Panc1 (cell line): ENCODE measurements around the gene ASAP2. TPM values are rescaled to one million over a fixed set of nuclear protein-coding genes. Genes with fewer than 3 reads are reported as not detected.

ENCODE experiments used
- ATAC-seq: fragments of 200-7000 bp; cut with Tn5 transposase; 2 replicates; pipeline ENCODE4 v1.9.1; 2020; ENCODE audit warnings: mild to moderate bottlenecking, moderate library complexity
- BruUV-seq: library from RNA; stranded (reverse); fragments of 400-500 nt; replicated peaks from 2 replicates; lab custom pipeline; 2021; lab: Mats Ljungman, UMichigan
- CTCF ChIA-PET: fragments of 300-600 bp; sonication (Branson Sonifier 250); formaldehyde crosslinking; loops from one replicate; lab custom pipeline; 2022; ENCODE audit warnings: antibody characterized with exemption; lab: Charles Lee
- POLR2A ChIA-PET: fragments of 300-600 bp; sonication (Branson Sonifier 250); formaldehyde crosslinking; loops from one replicate; lab custom pipeline; 2022; ENCODE audit warnings: antibody characterized with exemption; lab: Charles Lee
- DNase-seq: peaks from one replicate; pipeline ENCODE4 v3.0.0-alpha.2; 2010; ENCODE audit warnings: low read depth, low spot score
- H3K27ac ChIP-seq: 2 replicates; pipeline ENCODE4 v1.5.1; 2011; ENCODE audit warnings: mild to moderate bottlenecking, low read length, inconsistent platforms
- H3K27me3 ChIP-seq: fragments of 200-500 bp; sonication (Bioruptor generic); 2 replicates; pipeline ENCODE4 v1.6.0; 2014; ENCODE audit warnings: low read length, inconsistent platforms; ENCODE audit not compliant: control insufficient read depth, insufficient read depth
- H3K36me3 ChIP-seq: fragments of 200-500 bp; sonication (Bioruptor generic); 2 replicates; pipeline ENCODE4 v1.5.1; 2014; ENCODE audit warnings: inconsistent platforms, mild to moderate bottlenecking, low read length, moderate library complexity; ENCODE audit not compliant: control insufficient read depth, insufficient read depth
- H3K4me1 ChIP-seq: 2 replicates; pipeline ENCODE4 v1.5.1; 2011; ENCODE audit warnings: inconsistent platforms, mild to moderate bottlenecking, low read length, moderate library complexity; ENCODE audit not compliant: control insufficient read depth, insufficient read depth
- H3K4me3 ChIP-seq, 2 experiments: 2 replicates each; pipeline ENCODE4 v1.5.1; 2011 to 2012; ENCODE audit warnings: low read depth in 2 of 2, low read length in 2 of 2, mild to moderate bottlenecking in 2 of 2, inconsistent platforms in 1 of 2, moderate library complexity in 1 of 2
- H3K9me3 ChIP-seq: fragments of 200-500 bp; sonication (Bioruptor generic); 2 replicates; pipeline ENCODE4 v1.5.1; 2014; ENCODE audit warnings: low read depth, mild to moderate bottlenecking, inconsistent platforms, low read length, moderate library complexity; ENCODE audit not compliant: control insufficient read depth, insufficient read depth
- POLR2AphosphoS5 ChIP-seq: IDR thresholded peaks from 2 replicates; pipeline ENCODE4 v1.6.1; 2012; ENCODE audit warnings: mild to moderate bottlenecking, low read depth, low read length, moderate library complexity
- SIN3A ChIP-seq: IDR thresholded peaks from 2 replicates; pipeline ENCODE4 v1.6.1; 2012; ENCODE audit warnings: low read depth, mild to moderate bottlenecking, low read length, moderate library complexity, borderline replicate concordance; ENCODE audit not compliant: insufficient read depth
- TCF7L2 ChIP-seq: IDR thresholded peaks from 2 replicates; pipeline ENCODE4 v1.6.1; 2011; ENCODE audit warnings: mild to moderate bottlenecking, low read depth, low read length, inconsistent platforms
- in situ Hi-C: cut with HindIII; loops from 2 replicates; pipeline ENCODE4 v1.10.0; 2016; ENCODE audit warnings: low sequenced_read_pairs, low pct_unique_long_range_greater_than_20kb
- intact Hi-C: fragments of 100-400 bp; cut with micrococcal nuclease; formaldehyde crosslinking; loops from one replicate; pipeline ENCODE4 v1.10.0; 2022; ENCODE audit not compliant: unreplicated experiment
- total RNA-seq: library from RNA; stranded (reverse); gene quantifications from one replicate; pipeline ENCODE4 v1.2.1, GENCODE V29; 2021; ENCODE audit not compliant: unreplicated experiment
- TF ChIP-seq, protein P1 (sequence below), 2 experiments: IDR thresholded peaks; 2 replicates each; pipeline ENCODE4 v1.6.1; 2011 to 2012; ENCODE audit warnings: low read depth in 2 of 2, control low read depth in 1 of 2, low read length in 1 of 2, mild to moderate bottlenecking in 1 of 2, moderate library complexity in 1 of 2; ENCODE audit not compliant: insufficient read depth in 1 of 2
- TF ChIP-seq, protein P2 (sequence below): fragments of 450-650 bp; IDR thresholded peaks from 2 replicates; pipeline ENCODE4 v1.5.1; 2017; ENCODE audit warnings: mild to moderate bottlenecking

ASAP2 gene
- total RNA-seq, 1 experiment from 2014 or later, result 107 TPM

DNA sequence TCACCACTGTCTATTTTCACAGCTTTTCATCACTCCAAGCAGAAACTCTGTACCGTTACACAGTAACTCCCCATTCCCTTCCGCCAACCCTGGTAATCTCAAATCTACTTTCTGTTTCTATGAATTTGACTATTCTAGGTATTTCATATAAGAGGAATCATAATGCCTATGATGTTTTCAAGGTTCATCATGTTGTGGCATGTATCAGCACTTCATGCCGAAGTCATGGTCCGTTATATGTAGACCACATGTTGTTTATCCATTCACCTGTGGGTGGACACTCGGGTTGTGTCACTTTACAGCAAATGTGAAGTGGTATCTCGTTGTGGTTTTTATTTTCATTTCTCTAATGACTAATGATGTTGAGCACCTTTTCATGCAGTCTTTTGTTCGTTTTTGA is 238.5 kb downstream of the ASAP2 start:
- H3K9me3 ChIP-seq, result no peaks in the 10 kb centered on the region
- in situ Hi-C loops, result no loop called here
- TF ChIP-seq, protein P1, sequence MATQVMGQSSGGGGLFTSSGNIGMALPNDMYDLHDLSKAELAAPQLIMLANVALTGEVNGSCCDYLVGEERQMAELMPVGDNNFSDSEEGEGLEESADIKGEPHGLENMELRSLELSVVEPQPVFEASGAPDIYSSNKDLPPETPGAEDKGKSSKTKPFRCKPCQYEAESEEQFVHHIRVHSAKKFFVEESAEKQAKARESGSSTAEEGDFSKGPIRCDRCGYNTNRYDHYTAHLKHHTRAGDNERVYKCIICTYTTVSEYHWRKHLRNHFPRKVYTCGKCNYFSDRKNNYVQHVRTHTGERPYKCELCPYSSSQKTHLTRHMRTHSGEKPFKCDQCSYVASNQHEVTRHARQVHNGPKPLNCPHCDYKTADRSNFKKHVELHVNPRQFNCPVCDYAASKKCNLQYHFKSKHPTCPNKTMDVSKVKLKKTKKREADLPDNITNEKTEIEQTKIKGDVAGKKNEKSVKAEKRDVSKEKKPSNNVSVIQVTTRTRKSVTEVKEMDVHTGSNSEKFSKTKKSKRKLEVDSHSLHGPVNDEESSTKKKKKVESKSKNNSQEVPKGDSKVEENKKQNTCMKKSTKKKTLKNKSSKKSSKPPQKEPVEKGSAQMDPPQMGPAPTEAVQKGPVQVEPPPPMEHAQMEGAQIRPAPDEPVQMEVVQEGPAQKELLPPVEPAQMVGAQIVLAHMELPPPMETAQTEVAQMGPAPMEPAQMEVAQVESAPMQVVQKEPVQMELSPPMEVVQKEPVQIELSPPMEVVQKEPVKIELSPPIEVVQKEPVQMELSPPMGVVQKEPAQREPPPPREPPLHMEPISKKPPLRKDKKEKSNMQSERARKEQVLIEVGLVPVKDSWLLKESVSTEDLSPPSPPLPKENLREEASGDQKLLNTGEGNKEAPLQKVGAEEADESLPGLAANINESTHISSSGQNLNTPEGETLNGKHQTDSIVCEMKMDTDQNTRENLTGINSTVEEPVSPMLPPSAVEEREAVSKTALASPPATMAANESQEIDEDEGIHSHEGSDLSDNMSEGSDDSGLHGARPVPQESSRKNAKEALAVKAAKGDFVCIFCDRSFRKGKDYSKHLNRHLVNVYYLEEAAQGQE (IDR thresholded peaks at IDR 0.05; ENCODE audit: insufficient read depth in 1 of 2, low read depth in 2 of 2, low read length in 1 of 2), result no peak
- TF ChIP-seq SIN3A, result no peak
- no peak for TF ChIP-seq POLR2AphosphoS5
- TF ChIP-seq, protein P2, sequence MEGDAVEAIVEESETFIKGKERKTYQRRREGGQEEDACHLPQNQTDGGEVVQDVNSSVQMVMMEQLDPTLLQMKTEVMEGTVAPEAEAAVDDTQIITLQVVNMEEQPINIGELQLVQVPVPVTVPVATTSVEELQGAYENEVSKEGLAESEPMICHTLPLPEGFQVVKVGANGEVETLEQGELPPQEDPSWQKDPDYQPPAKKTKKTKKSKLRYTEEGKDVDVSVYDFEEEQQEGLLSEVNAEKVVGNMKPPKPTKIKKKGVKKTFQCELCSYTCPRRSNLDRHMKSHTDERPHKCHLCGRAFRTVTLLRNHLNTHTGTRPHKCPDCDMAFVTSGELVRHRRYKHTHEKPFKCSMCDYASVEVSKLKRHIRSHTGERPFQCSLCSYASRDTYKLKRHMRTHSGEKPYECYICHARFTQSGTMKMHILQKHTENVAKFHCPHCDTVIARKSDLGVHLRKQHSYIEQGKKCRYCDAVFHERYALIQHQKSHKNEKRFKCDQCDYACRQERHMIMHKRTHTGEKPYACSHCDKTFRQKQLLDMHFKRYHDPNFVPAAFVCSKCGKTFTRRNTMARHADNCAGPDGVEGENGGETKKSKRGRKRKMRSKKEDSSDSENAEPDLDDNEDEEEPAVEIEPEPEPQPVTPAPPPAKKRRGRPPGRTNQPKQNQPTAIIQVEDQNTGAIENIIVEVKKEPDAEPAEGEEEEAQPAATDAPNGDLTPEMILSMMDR, result no peak
- TF ChIP-seq TCF7L2, result no peak
- no peaks in the 10 kb centered on the region for H3K27me3 ChIP-seq
- H3K36me3 ChIP-seq, result peaks cover 17% of the 10 kb centered on the region; the same call in 1 of the 2 replicates
- intact Hi-C loops, result no loop called here
- ChIA-PET CTCF (no interaction called here), POLR2A (no interaction called here)
- no peak overlapping the region for H3K27ac ChIP-seq
- H3K4me3 ChIP-seq, result no peak overlapping the region
- no TSS peak for BruUV-seq
- ATAC-seq (no peak), DNase-seq (no peak)
- no peaks in the 10 kb centered on the region for H3K4me1 ChIP-seq

DNA sequence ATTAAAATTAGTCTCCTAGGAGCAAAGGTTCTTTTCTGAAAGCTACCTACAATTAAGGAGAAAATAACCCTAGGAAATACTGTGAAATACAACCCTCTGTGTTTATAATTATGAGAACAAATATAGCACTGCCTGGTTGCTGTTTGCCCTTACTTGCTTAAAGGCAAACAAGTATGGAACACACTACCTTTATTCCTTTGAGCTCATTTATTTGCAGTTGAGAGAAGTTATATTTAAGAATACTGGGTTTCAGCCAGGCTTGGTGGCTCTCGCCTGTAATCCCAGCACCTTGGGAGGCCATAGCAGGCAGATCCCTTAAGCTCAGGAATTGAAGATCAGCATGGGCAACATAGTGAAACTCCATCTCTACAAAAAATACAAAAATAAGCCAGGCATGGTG is 244.6 kb downstream of the ASAP2 start:
- in situ Hi-C loops, result no loop called here
- no peaks in the 10 kb centered on the region for H3K4me1 ChIP-seq
- TF ChIP-seq, protein P2, result no peak
- intact Hi-C loops, result no loop called here
- no peaks in the 10 kb centered on the region for H3K27me3 ChIP-seq
- DNase-seq (no peak), ATAC-seq (no peak)
- H3K4me3 ChIP-seq, result no peak overlapping the region
- no peak overlapping the region for H3K27ac ChIP-seq
- H3K9me3 ChIP-seq, result no peaks in the 10 kb centered on the region
- no TSS peak for BruUV-seq
- CTCF ChIA-PET, result no interaction called here
- H3K36me3 ChIP-seq, result 0 out of 2 replicates have a peak, but pooled peaks cover 5% of the 10 kb centered on the region
- POLR2A ChIA-PET, result no interaction called here

Other genes with a start within 250 kb of the ASAP2 start
- 34.8 TPM for gene MBOAT2, start 203.1 kb upstream of the ASAP2 start, total RNA-seq
- 153 TPM for gene ITGB1BP1, start 216.7 kb downstream of the ASAP2 start, total RNA-seq
- gene CPSF3, start 216.8 kb downstream of the ASAP2 start, total RNA-seq, result 54.1 TPM